Renal cortex interstitium (tissue), 11 donors: ENCODE results near the gene THBS1. TPM values are rescaled to one million over a fixed set of nuclear protein-coding genes. Genes with fewer than 3 reads are reported as not detected.

Experiments used
- DNase-seq, 11 donors: peaks; one replicate each; pipeline ENCODE4 v3.0.0-alpha.2; 2013; ENCODE audit warnings: low read depth in 9 of 11, low spot score in 4 of 11; ENCODE audit errors: extremely low read depth in 1 of 11
- polyA plus RNA-seq, 3 donors: library from polyadenylated mRNA; unstranded; fragments of 120-200 nt; gene quantifications; one replicate each; pipeline ENCODE4 v1.2.1, GENCODE V29; 2013; ENCODE audit not compliant: insufficient read length in 3 of 3

Gene THBS1
- polyA plus RNA-seq, 3 donors, result 153 to 217 (median 188) TPM

DNA sequence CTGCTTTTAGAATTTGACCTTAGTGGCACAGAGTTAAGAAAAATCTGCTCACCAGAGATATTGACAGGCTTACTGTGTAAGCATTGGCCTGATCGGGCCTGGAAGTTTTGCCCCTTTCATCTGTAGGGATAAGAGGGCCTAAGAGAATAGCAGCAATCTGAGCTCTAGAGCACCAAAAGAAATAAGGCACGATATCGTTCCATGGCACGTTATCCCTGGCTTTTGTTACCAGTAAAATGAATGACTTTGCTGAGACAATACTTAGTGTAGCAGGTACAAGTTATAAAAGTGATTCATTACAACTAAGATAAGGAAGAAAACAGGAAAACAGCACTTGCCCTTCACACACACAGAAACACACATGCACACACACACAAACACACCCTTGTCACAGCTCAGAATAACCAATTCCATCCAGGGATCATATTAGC, 5.0 kb downstream of the THBS1 start:
- no peak for DNase-seq

DNA sequence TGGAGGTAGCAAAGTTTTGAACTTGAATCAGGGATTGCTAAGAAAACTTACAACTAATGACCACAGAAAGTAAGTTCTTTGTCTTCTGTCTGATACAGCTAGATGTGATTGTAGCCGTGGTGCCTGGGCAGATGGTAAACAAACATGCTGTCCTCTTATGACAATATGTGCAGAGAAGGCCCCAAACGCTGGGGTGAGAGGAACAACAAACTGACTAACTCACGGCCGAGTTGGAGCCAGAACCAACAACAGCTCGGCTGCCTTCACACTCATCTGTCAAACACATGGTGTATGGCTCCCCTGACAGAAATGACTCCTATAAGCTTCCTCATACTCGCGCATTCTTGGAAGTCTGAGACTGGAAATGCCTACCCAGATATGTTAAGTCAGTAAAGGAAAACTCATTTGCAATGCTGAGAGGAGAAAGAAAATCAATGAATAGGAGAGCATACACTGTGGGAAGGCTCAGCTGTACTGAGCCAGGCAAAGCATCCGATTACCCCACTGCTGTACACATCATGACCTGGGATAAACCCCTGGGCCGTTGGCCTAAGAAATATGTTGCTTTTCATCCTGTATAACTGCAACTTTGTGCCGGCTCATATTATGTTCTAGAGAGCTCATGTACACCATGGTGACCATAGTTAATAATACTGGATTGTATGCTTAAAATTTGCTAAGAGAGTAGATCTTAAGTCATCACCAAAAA, 5.7 kb downstream of the THBS1 start:
- no peak for DNase-seq

DNA sequence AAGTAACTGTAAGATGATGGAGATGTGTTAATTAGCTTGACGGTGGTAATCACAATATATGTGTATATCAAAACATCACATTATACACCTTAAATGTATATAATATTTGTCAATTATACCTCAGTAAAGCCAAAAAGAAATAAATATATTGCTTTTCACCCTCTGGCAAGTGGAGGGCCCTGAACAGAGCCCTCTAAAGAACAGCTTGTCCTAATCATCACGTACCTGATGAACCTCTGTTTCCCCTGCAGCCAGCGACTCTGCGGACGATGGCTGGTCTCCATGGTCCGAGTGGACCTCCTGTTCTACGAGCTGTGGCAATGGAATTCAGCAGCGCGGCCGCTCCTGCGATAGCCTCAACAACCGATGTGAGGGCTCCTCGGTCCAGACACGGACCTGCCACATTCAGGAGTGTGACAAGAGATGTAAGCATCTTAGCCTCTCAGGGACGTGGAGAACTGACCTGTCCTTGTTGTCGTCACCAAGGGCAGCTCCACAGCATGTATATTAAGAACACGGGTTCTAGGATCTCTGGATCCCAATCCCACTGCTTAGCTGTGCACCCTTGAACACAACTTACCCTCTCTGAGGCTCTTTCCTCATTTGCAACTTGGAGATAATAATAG, 6.3 kb downstream of the THBS1 start:
- DNase-seq, result no peak

DNA sequence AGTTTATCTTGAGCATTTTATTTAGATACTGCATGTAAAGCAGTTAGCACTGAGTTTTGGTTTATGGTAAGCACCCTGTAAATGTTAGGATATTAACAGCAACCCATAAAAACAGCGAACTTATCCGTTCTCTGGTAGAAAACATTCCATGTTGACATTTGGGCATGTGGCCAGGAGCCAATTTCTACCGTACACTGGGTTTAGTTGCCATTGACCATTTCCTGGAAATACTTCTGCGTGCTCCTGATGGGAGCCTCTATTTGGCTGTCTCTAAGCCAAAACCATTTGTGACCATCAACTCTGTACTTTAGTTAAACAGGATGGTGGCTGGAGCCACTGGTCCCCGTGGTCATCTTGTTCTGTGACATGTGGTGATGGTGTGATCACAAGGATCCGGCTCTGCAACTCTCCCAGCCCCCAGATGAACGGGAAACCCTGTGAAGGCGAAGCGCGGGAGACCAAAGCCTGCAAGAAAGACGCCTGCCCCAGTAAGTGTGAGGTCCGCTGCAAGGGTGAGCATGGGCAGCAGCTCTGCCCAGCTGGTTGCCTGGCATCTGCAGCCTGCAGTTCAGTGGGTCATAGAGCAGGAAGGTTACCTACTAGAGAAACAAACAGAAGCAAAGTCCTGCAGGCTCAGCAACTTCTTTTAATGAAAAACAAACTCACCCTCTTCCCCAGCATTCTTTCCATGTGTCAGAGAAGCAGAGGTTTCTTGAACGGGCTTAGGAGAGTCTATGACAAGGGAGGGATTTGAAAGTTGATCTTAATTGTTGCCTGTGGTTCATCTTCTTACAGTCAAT, 7.1 kb downstream of the THBS1 start:
- peak in 1 of 11 donors; percentile 56 for DNase-seq

- DNase-seq, result no peak
These were observed 7.8 kb downstream of the THBS1 start for GRCh38 chr15:39588531-39589192.

- DNase-seq, result no peak
These were observed 8.4 kb downstream of the THBS1 start for GRCh38 chr15:39589193-39589814.

- no peak for DNase-seq
These were observed 9.2 kb downstream of the THBS1 start for GRCh38 chr15:39589815-39590644.

- DNase-seq, result no peak
These were observed 10.4 kb downstream of the THBS1 start for GRCh38 chr15:39591141-39591895.

DNA sequence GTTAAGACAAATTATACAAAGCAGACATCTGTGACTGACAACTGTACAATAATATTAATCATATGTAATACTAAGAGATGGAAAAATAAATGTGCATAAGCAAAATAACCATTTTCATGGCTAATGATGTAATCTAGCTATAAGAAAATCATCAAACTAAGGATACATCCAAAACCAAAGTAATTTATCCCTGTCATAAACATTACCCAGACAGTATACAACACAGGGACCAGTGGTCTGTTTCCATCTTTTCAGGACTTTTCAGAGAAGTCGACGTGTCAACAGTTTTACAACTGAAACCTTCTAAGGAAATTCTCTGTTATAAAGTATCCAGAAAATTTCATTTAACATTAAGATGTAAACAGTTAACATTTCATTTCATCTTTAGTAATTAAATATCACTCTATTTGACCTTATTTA, 11.0 kb downstream of the THBS1 start:
- no peak for DNase-seq

GRCh38 chr15:39592500-39592899, 11.6 kb downstream of the THBS1 start:
- no peak for DNase-seq

GRCh38 chr15:39593071-39593655, 12.3 kb downstream of the THBS1 start:
- no peak for DNase-seq

DNA sequence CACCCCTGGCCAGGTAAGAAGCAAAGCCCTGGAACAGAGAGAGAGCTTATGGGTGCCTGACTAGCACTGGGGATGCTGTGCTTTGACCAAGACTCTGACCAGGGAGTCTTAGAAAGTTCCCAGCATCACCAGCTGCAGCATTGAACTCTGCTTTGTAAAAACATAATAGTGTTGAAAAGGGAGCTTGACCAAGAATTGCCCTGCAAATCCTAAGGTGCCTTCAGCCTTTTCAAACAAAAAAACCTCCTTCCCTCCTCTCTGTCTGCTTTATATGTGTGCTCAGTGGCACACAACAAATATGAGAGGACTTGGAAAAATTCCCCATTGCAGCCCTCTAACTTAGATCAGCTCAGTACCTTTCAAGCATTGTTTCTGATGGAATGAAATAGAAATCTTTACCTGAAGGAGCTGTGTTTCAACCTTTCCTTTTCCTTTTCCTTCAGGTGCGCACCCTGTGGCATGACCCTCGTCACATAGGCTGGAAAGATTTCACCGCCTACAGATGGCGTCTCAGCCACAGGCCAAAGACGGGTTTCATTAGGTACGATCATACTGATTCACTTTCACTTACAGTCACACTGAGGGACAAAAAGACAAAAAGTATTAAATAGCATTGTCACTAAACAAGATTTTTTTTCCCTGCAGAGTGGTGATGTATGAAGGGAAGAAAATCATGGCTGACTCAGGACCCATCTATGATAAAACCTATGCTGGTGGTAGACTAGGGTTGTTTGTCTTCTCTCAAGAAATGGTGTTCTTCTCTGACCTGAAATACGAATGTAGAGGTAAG, 13.0 kb downstream of the THBS1 start:
- no peak for DNase-seq

DNA sequence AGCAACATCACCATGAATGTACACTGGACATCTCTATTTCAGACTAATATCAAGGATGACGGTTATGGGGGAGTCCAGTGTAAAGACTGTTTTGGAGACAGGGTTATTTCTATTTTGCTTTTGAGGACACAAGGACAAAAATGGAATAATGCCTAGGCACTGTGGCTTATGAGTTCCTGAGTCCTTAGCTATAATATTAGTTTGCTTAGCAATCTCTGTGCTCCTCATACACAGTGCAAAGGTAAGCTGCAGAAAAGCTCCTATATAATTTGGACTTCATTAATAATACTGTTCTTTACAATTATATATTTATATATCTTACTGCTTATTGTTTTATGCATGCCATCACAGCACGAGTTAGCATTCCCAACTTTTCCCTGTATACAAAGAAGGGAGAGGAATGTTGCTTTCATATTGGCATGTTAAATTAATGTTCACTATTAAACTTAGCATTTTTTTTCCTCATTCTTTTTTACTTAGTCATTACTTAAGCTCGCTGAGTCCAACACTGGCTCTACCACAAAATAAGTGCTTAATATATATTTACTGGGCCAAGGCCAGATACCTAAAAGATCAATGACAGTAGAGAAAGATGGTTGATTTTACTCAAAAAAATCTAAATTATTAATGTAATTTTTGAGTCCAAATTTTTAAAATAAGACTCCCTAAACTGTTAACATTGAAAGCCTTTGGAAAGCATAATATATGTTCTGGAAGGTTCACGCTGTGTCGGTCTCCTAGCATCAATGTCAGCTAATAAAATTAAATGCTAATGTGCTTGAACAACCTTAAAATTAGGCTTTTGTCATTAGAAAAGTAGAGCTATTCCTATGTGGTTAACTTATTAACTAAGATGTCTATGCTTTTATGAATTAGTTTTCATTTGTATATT, 13.8 kb downstream of the THBS1 start:
- DNase-seq, result no peak

DNA sequence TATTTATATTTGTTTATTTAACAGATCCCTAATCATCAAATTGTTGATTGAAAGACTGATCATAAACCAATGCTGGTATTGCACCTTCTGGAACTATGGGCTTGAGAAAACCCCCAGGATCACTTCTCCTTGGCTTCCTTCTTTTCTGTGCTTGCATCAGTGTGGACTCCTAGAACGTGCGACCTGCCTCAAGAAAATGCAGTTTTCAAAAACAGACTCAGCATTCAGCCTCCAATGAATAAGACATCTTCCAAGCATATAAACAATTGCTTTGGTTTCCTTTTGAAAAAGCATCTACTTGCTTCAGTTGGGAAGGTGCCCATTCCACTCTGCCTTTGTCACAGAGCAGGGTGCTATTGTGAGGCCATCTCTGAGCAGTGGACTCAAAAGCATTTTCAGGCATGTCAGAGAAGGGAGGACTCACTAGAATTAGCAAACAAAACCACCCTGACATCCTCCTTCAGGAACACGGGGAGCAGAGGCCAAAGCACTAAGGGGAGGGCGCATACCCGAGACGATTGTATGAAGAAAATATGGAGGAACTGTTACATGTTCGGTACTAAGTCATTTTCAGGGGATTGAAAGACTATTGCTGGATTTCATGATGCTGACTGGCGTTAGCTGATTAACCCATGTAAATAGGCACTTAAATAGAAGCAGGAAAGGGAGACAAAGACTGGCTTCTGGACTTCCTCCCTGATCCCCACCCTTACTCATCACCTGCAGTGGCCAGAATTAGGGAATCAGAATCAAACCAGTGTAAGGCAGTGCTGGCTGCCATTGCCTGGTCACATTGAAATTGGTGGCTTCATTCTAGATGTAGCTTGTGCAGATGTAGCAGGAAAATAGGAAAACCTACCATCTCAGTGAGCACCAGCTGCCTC, 14.7 kb downstream of the THBS1 start:
- DNase-seq, result no peak
